Activated CD8-positive, alpha-beta memory T cell treated with anti-CD3 and anti-CD28 coated beads, Interleukin-2, amount 50 U/mL, for 24 hours (primary cell): ENCODE results near the gene SLC44A1.

ENCODE experiments used
- DNase-seq: peaks from one replicate; pipeline ENCODE4 v3.0.0-alpha.2; 2020; ENCODE audit errors: extremely low read depth

Gene SLC44A1

DNA sequence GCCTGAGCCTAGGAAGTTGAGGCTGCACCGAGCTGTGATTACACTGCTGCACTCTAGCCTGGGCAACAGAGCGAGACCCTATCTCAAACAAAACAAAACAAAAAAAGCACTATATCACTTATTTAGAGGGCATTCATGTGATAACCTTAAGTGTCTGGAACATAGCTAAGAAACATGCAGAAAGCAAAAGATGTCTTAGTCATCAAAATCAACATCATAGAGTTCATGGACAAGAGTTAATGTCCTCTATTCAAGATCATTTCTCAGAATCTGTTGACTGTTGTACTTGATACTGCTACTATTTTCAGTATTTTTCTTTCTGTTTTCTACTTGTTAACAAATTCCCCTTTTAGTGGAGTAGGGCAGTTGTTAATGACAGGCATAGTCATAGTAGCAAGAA, 228.8 kb downstream of the SLC44A1 start:
- no peak for DNase-seq

DNA sequence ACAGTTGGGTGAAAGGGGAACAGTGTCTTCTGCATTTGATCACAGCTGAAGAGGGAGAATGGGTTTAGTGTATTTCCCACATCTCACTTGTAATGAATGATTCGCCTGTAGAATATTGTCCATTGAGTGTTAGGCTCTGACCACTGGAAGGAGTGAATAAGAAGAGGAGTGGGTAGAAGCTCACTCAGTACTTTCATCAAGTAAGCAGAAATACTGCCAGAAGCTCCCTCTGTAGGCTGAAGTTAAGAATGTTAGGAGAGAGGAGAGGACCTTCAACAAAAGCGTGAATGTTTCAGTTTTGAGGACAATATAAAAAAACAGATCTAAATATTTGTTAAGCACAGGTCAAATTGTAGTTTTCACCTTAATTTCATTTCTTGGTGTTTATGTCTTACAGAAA, 230.9 kb downstream of the SLC44A1 start:
- no peak for DNase-seq

DNA sequence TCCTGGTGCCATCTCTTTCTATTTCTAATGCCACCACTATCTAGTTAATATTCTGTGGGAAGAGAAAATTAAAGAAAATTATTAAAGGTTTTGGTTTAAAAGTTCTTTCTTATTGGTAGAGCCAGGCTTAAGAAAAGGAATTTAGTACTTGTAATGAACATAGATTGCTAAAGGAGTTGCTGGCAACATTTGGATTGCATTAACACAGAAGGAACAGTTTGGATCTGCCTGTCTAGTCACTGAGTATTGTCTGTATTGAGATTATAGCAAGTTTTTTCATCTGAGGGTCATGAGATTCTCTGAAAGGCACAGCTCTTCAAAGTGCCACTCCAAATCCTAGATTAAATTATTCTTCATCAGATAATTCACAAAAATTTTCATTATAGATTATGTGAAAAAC, 235.4 kb downstream of the SLC44A1 start:
- no peak for DNase-seq

DNA sequence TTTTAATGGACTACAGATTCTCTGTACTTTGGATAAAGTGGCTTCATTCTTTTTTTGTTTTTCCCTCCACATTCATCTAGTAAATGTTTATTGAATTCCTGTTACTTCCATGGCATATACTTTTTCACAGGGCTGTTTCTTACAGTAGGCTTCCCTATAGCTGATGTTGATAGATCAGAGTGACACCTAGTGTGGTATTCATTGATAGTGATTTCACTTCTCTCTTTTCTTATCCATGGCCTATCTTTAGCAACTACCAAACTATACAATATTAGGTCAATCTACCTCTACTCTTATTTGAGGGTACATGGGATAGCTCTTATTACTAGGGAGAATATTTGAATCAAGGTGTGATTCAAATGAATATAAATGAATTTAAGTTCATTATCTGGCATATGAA, 239.2 kb downstream of the SLC44A1 start:
- no peak for DNase-seq

DNA sequence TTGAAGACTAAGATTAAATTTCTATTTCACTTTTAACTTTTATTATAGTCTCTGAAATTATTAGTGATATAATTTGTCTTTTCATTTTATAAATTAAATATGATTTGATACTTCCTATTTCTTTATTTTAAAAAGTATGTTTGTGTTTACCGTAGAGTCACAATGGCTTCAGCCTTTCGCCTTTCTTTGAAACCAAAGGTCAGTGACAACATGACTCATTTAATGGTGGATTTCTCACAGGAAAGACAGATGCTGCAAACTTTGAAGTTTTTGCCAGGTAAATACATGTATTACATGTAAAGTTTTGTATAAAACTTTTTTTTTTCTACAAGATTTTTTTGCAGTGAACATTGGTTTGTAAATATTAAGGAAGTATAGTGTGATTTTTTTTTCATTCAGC, 239.8 kb downstream of the SLC44A1 start:
- no peak for DNase-seq

DNA sequence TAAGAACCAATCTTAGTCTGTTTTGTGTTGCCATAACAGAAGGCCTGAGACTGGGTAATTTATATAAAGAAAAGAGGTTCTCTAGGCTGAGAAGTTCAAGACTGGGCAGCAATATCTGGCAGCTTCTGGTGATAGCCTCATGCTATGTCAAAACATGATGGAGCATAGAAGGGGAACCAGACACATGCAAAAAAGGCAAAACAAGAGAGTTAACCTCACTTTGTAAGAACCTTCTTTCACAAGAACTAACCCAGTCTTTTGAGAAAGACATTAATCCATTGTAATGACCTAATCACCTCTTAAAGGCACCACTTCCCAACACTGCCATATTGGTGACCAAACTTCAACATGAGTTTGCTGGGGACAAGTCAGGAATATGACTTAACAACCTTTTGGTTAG, 240.7 kb downstream of the SLC44A1 start:
- no peak for DNase-seq
